Measurements from ENCODE around the gene ZACN. TPM values are rescaled to one million over a fixed set of nuclear protein-coding genes. Genes with fewer than 3 reads are reported as not detected.

Gene ZACN
- polyA plus RNA-seq, 1 donor from 2014 or later = not detected

GRCh38 chr17:76038050-76038449 lies 40.9 kb upstream of the ZACN start:
- H3K9ac ChIP-seq (ENCODE audit: low read length) = no peak overlapping the region
- no peak overlapping the region for H3K4me3 ChIP-seq (ENCODE audit: low read length)
- H3K9me3 ChIP-seq (ENCODE audit: low read length) = no peaks in the 10 kb centered on the region
- no peaks in the 10 kb centered on the region for H3F3A ChIP-seq (ENCODE audit: insufficient read depth, low read length, poor library complexity, severe bottlenecking)
- no peak overlapping the region for H3K27ac ChIP-seq (ENCODE audit: low read length)
- no peaks in the 10 kb centered on the region for H3K9me2 ChIP-seq (ENCODE audit: insufficient read depth, low read length)
- H3K79me2 ChIP-seq (replicated peaks; ENCODE audit: insufficient read depth, low read length) = no peaks in the 10 kb centered on the region
- H3K4me2 ChIP-seq (ENCODE audit: low read length) = no peak overlapping the region
- H2AFZ ChIP-seq (ENCODE audit: low read depth, low read length) = no peak overlapping the region
- H3K36me3 ChIP-seq (ENCODE audit: insufficient read depth, low read length) = peaks cover 7% of the 10 kb centered on the region
- H3K27me3 ChIP-seq (ENCODE audit: insufficient read depth, low read depth, low read length) = no peaks in the 10 kb centered on the region
- TF ChIP-seq EP300 (conservative IDR thresholded peaks at IDR 0.05; ENCODE audit: poor library complexity, severe bottlenecking) (no peak), TAF1 (IDR thresholded peaks at IDR 0.05; ENCODE audit: low read depth) (no peak), REST (IDR thresholded peaks at IDR 0.05; ENCODE audit: borderline replicate concordance) (no peak), SMC3 (conservative IDR thresholded peaks at IDR 0.05; ENCODE audit: poor library complexity) (no peak), EZH2 (IDR thresholded peaks at IDR 0.05; ENCODE audit: borderline replicate concordance, insufficient read depth, low read length, poor library complexity, severe bottlenecking) (no peak), CTCF (IDR thresholded peaks at IDR 0.05; ENCODE audit: poor library complexity, severe bottlenecking) (no peak), MXI1 (conservative IDR thresholded peaks at IDR 0.05; ENCODE audit: poor library complexity, severe bottlenecking) (no peak), POLR2AphosphoS5 (IDR thresholded peaks at IDR 0.05) (no peak), RAD21 (conservative IDR thresholded peaks at IDR 0.05) (no peak)
- no peaks in the 10 kb centered on the region for H4K20me1 ChIP-seq (ENCODE audit: insufficient read depth)

GRCh38 chr17:76039121-76039520 lies 39.9 kb upstream of the ZACN start:
- Histone ChIP-seq H3K79me2 (replicated peaks; ENCODE audit: insufficient read depth, low read length) (no peaks in the 10 kb centered on the region), H3K27me3 (ENCODE audit: insufficient read depth, low read depth, low read length) (no peaks in the 10 kb centered on the region), H3K9ac (ENCODE audit: low read length) (no peak overlapping the region), H3K36me3 (ENCODE audit: insufficient read depth, low read length) (peaks cover 7% of the 10 kb centered on the region), H3K9me2 (ENCODE audit: insufficient read depth, low read length) (no peaks in the 10 kb centered on the region), H3K27ac (ENCODE audit: low read length) (no peak overlapping the region), H2AFZ (ENCODE audit: low read depth, low read length) (no peak overlapping the region), H3F3A (ENCODE audit: insufficient read depth, low read length, poor library complexity, severe bottlenecking) (no peaks in the 10 kb centered on the region), H3K4me3 (ENCODE audit: low read length) (no peak overlapping the region), H4K20me1 (ENCODE audit: insufficient read depth) (no peaks in the 10 kb centered on the region), H3K9me3 (ENCODE audit: low read length) (no peaks in the 10 kb centered on the region), H3K4me2 (ENCODE audit: low read length) (no peak overlapping the region)
- TF ChIP-seq TAF1 (IDR thresholded peaks at IDR 0.05; ENCODE audit: low read depth) = no peak
- TF ChIP-seq SMC3 (conservative IDR thresholded peaks at IDR 0.05; ENCODE audit: poor library complexity) = no peak
- no peak for TF ChIP-seq EP300 (conservative IDR thresholded peaks at IDR 0.05; ENCODE audit: poor library complexity, severe bottlenecking)
- TF ChIP-seq POLR2AphosphoS5 (IDR thresholded peaks at IDR 0.05) = no peak
- TF ChIP-seq CTCF (IDR thresholded peaks at IDR 0.05; ENCODE audit: poor library complexity, severe bottlenecking) = no peak
- no peak for TF ChIP-seq MXI1 (conservative IDR thresholded peaks at IDR 0.05; ENCODE audit: poor library complexity, severe bottlenecking)
- no peak for TF ChIP-seq EZH2 (IDR thresholded peaks at IDR 0.05; ENCODE audit: borderline replicate concordance, insufficient read depth, low read length, poor library complexity, severe bottlenecking)
- TF ChIP-seq RAD21 (conservative IDR thresholded peaks at IDR 0.05) = no peak

Data from neural cell (in vitro differentiated cells).